Stimulated activated CD4-positive, alpha-beta T cell treated with anti-CD3 and anti-CD28 coated beads, Interleukin-12 subunit alpha, Interleukin-12 subunit beta, amount 100 ng/mL, for 24 hours (primary cell): ENCODE results near the gene FMO2.
"Not testable (repeated sequence)": the region's sequence is repeated elsewhere in the genome, so short reads cannot be mapped to it uniquely, and the experiment has no call there.

Experiments used
- DNase-seq, 2 experiments: peaks; one replicate each; pipeline ENCODE4 v3.0.0-alpha.2; 2020; ENCODE audit warnings: low read depth in 2 of 2

The FMO2 gene

GRCh38 chr1:171219346-171220080 lies 34.4 kb downstream of the FMO2 start:
- no peak for DNase-seq

- DNase-seq: no peak
Observed at GRCh38 chr1:171220081-171220420, 35.0 kb downstream of the FMO2 start.

GRCh38 chr1:171220581-171221054 lies 35.5 kb downstream of the FMO2 start:
- DNase-seq: no peak

GRCh38 chr1:171221665-171222591 lies 36.8 kb downstream of the FMO2 start:
- DNase-seq: no peak

- DNase-seq: no peak
Observed at GRCh38 chr1:171222936-171223335, 37.8 kb downstream of the FMO2 start.

GRCh38 chr1:171224257-171224656 lies 39.2 kb downstream of the FMO2 start:
- not testable (repeated sequence) for DNase-seq

GRCh38 chr1:171226747-171227370 lies 41.8 kb downstream of the FMO2 start:
- DNase-seq: no peak

- no peak for DNase-seq
Observed at GRCh38 chr1:171231326-171231725, 46.2 kb downstream of the FMO2 start.

- no peak for DNase-seq
Observed at GRCh38 chr1:171233183-171233582, 48.1 kb downstream of the FMO2 start.

- not testable (repeated sequence) for DNase-seq
Observed at GRCh38 chr1:171236231-171236630, 51.1 kb downstream of the FMO2 start.

- no peak for DNase-seq
Observed at GRCh38 chr1:171243878-171244277, 58.8 kb downstream of the FMO2 start.

- no peak for DNase-seq
Observed at GRCh38 chr1:171245458-171246064, 60.5 kb downstream of the FMO2 start.

GRCh38 chr1:171247501-171247900 lies 62.4 kb downstream of the FMO2 start:
- DNase-seq: no peak

- DNase-seq: no peak
Observed at GRCh38 chr1:171248302-171248701, 63.2 kb downstream of the FMO2 start, which contains the start of gene FMO1. Gene FMO1, plus strand, starts transcription at chr1:171248494. Its CDS starts 9,594 bp downstream, at chr1:171258088.

GRCh38 chr1:171248841-171249240 lies 63.7 kb downstream of the FMO2 start:
- no peak for DNase-seq

- no peak for DNase-seq
Observed at GRCh38 chr1:171250263-171250662, 65.2 kb downstream of the FMO2 start.

- peak in 1 of 2 experiments; percentile 24 for DNase-seq
Observed at GRCh38 chr1:171251042-171251951, 66.2 kb downstream of the FMO2 start.

GRCh38 chr1:171251952-171252300 lies 66.8 kb downstream of the FMO2 start:
- no peak for DNase-seq

- DNase-seq: no peak
Observed at GRCh38 chr1:171252482-171252881, 67.4 kb downstream of the FMO2 start.

GRCh38 chr1:171254859-171255258 lies 69.8 kb downstream of the FMO2 start:
- DNase-seq: no peak
